ENCODE measurements around the gene MEGF10.

The MEGF10 gene

GRCh38 chr5:127446626-127447025 lies 156.0 kb downstream of the MEGF10 start:
- no peak for FAIRE-seq

- no peak for FAIRE-seq
Measured at GRCh38 chr5:127447827-127448226, 157.2 kb downstream of the MEGF10 start.

DNA sequence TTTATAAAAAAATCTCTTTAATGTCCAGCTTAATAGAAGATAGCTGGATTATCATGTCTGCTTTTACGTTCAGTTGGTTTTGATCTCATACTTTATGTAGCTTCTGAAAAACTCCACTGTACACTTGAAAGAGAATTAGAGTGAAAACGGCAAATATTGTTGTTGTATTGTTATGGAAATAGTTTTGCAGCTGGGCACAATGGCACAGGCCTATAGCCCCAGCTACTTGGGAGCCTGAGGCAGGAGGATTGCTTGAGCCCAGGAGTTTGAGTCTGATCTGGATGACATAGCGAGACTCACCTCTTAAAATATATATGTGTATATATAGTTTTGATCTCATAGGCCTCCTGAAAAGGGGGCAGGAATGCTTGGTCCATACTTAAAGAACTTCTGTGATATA lies 159.4 kb downstream of the MEGF10 start:
- FAIRE-seq, result no peak

GRCh38 chr5:127451096-127451495 lies 160.5 kb downstream of the MEGF10 start:
- no peak for FAIRE-seq

GRCh38 chr5:127452626-127453025 lies 162.0 kb downstream of the MEGF10 start:
- FAIRE-seq, result no peak

DNA sequence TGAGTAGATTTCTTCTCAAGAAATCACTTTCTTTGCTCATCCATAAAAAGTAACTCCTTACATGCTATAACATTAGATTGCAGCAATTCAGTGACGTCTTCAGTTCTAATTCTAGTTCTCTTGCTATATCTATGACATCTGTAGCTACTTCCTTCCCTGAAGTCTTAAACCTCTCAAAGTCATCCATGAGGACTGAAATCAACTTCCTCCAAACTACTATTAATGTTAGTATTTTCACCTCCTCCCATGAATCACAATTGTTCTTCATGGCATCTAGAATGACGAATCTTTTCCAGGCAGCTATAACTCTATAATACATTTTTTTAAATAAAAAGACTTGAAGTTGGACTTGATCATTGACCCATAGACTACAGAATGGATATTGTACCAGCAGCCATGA lies 180.6 kb downstream of the MEGF10 start:
- FAIRE-seq, result no peak

DNA sequence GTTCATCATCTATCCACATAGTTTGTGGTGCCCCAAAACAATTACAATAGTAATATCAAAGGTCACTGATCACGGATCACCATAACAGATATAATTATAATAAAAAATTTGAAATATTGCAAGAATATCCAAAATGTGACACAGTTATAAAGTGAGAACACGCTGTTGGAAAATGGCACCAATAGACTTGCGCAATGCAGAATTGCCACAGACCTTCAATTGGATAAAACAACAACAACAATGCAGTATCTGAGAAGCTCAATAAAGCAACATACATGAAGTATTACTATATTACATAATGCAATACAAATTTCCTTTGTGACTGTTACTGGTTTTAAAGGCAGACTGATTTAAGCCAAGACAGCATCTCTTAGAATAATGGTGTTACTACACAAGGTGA lies 182.1 kb downstream of the MEGF10 start:
- FAIRE-seq, result no peak

DNA sequence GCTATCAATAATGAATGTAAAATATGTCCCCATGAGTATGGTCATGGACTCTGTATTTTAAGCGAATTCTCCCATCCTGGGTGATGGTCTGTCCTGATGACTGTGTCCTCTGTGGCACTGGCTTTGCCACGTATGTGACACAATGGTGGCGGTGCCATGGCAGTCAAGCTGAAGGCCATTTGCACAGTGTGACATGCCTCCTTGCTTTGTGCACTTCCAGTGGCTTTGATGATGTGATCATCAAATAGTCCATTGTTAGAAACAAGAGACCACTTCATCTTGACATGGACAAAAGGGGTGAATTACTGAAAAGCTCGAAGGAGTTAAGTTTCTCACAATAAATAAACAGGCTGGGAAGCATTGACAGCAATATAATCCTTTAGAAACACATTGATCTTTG lies 195.9 kb downstream of the MEGF10 start:
- FAIRE-seq, result no peak

- peak; percentile 87 for FAIRE-seq
Measured at GRCh38 chr5:127492854-127493738, 202.5 kb downstream of the MEGF10 start.

GRCh38 chr5:127498548-127498947 lies 208.0 kb downstream of the MEGF10 start:
- FAIRE-seq, result no peak

GRCh38 chr5:127505905-127506304 lies 215.3 kb downstream of the MEGF10 start:
- no peak for FAIRE-seq

- no peak for FAIRE-seq
Measured at GRCh38 chr5:127506616-127507015, 216.0 kb downstream of the MEGF10 start.

- FAIRE-seq, result no peak
Measured at GRCh38 chr5:127508644-127509373, 218.2 kb downstream of the MEGF10 start.
